Measurements from ENCODE around the gene ASAP2. TPM values are rescaled to one million over a fixed set of nuclear protein-coding genes. Genes with fewer than 3 reads are reported as not detected.
A peak's percentile ranks its signal among the peaks of the same experiment; 100 is the strongest.

Gene ASAP2
- total RNA-seq, 1 experiment from 2014 or later = 60.3 TPM

GRCh38 chr2:9160732-9161131, 45.9 kb upstream of the ASAP2 start:
- ChIA-PET CTCF (no interaction called here), POLR2A (ENCODE audit: unreplicated experiment) (no interaction called here)
- no peaks in the 10 kb centered on the region for H4K20me1 ChIP-seq (ENCODE audit: insufficient read depth)
- H3K27me3 ChIP-seq (ENCODE audit: insufficient read depth, low read depth) = no peaks in the 10 kb centered on the region
- no TSS peak for BruUV-seq (replicated peaks)
- no peak overlapping the region for H3K4me3 ChIP-seq
- no peak overlapping the region for H2AFZ ChIP-seq
- H3K4me2 ChIP-seq = no peak overlapping the region
- H3K9me3 ChIP-seq (ENCODE audit: insufficient read depth, low read depth) = no peaks in the 10 kb centered on the region
- no peaks in the 10 kb centered on the region for H3K9me2 ChIP-seq (ENCODE audit: insufficient read depth)
- TF ChIP-seq EZH2 (IDR thresholded peaks at IDR 0.05; ENCODE audit: low read depth) = no peak
- no peak for TF ChIP-seq CTCF (conservative IDR thresholded peaks at IDR 0.05)
- no peaks in the 10 kb centered on the region for H3K79me2 ChIP-seq (ENCODE audit: low read depth)
- intact Hi-C loops (cut with micrococcal nuclease; ENCODE audit: unreplicated experiment) = no loop called here
- DNase-seq = no peak
- peaks cover 20% of the 10 kb centered on the region for H3K4me1 ChIP-seq (replicated peaks; ENCODE audit: insufficient read depth)
- no peak overlapping the region for H3K27ac ChIP-seq
- no peaks in the 10 kb centered on the region for H3K36me3 ChIP-seq (ENCODE audit: low read depth)
- peaks cover 10% of the 10 kb centered on the region for H3F3A ChIP-seq (ENCODE audit: insufficient read depth, low read depth)

- intact Hi-C loops (cut with micrococcal nuclease; ENCODE audit: unreplicated experiment) = no loop called here
Measured at GRCh38 chr2:9162841-9163240, 43.8 kb upstream of the ASAP2 start.

GRCh38 chr2:9163306-9164111, 43.1 kb upstream of the ASAP2 start:
- no peaks in the 10 kb centered on the region for H4K20me1 ChIP-seq (ENCODE audit: insufficient read depth)
- no peak for TF ChIP-seq CTCF (conservative IDR thresholded peaks at IDR 0.05)
- no peak for TF ChIP-seq EZH2 (IDR thresholded peaks at IDR 0.05; ENCODE audit: low read depth)
- no peaks in the 10 kb centered on the region for H3K27me3 ChIP-seq (ENCODE audit: insufficient read depth, low read depth)
- H3K4me1 ChIP-seq (replicated peaks; ENCODE audit: insufficient read depth) = peaks cover 48% of the 10 kb centered on the region
- BruUV-seq (replicated peaks) = no TSS peak
- no peak overlapping the region for H3K4me3 ChIP-seq
- no peaks in the 10 kb centered on the region for H3K9me2 ChIP-seq (ENCODE audit: insufficient read depth)
- ChIA-PET POLR2A (ENCODE audit: unreplicated experiment) (interaction anchor here (0.6 kb wide), 2 partner anchors 10 to 72 kb away, joined by 4 read pairs; no protein-coding TSS in a partner anchor), CTCF (interaction anchor here (0.6 to 1.2 kb wide), 3 partner anchors 10 to 88 kb away, joined by 3 to 5 read pairs (median 4); no protein-coding TSS in a partner anchor)
- H3K9me3 ChIP-seq (ENCODE audit: insufficient read depth, low read depth) = no peaks in the 10 kb centered on the region
- H3K79me2 ChIP-seq (ENCODE audit: low read depth) = no peaks in the 10 kb centered on the region
- H3K4me2 ChIP-seq = peak overlapping the region; percentile 28
- peak; percentile 76 to 85 for DNase-seq
- H3F3A ChIP-seq (ENCODE audit: insufficient read depth, low read depth) = peaks cover 27% of the 10 kb centered on the region
- no peak overlapping the region for H2AFZ ChIP-seq
- peak overlapping the region; percentile 52 for H3K27ac ChIP-seq
- no peaks in the 10 kb centered on the region for H3K36me3 ChIP-seq (ENCODE audit: low read depth)
- intact Hi-C loops (cut with micrococcal nuclease; ENCODE audit: unreplicated experiment) = no loop called here

More at GRCh38 chr2:9162841-9163240, 43.8 kb upstream of the ASAP2 start:
- H3K4me2 ChIP-seq = no peak overlapping the region
- DNase-seq = no peak
- H3K79me2 ChIP-seq (ENCODE audit: low read depth) = no peaks in the 10 kb centered on the region
- H3K27ac ChIP-seq = no peak overlapping the region
- no peaks in the 10 kb centered on the region for H3K27me3 ChIP-seq (ENCODE audit: insufficient read depth, low read depth)
- CTCF ChIA-PET = interaction anchor here (0.6 to 0.7 kb wide), 2 partner anchors 9 to 89 kb away, joined by 3 to 4 read pairs; no protein-coding TSS in a partner anchor
- H3K9me2 ChIP-seq (ENCODE audit: insufficient read depth) = no peaks in the 10 kb centered on the region
- H3K4me3 ChIP-seq = no peak overlapping the region
- H4K20me1 ChIP-seq (ENCODE audit: insufficient read depth) = no peaks in the 10 kb centered on the region
- POLR2A ChIA-PET (ENCODE audit: unreplicated experiment) = no interaction called here
- no TSS peak for BruUV-seq (replicated peaks)
- peaks cover 21% of the 10 kb centered on the region for H3F3A ChIP-seq (ENCODE audit: insufficient read depth, low read depth)
- H2AFZ ChIP-seq = no peak overlapping the region
- no peak for TF ChIP-seq EZH2 (IDR thresholded peaks at IDR 0.05; ENCODE audit: low read depth)
- TF ChIP-seq CTCF (conservative IDR thresholded peaks at IDR 0.05) = no peak
- no peaks in the 10 kb centered on the region for H3K9me3 ChIP-seq (ENCODE audit: insufficient read depth, low read depth)
- H3K36me3 ChIP-seq (ENCODE audit: low read depth) = no peaks in the 10 kb centered on the region
- peaks cover 41% of the 10 kb centered on the region for H3K4me1 ChIP-seq (replicated peaks; ENCODE audit: insufficient read depth)

Measured in PC-9 (cell line).